ENCODE data around the gene CACNA1H.
"Not testable (repeated sequence)": the region's sequence is repeated elsewhere in the genome, so short reads cannot be mapped to it uniquely, and the experiment has no call there.

CACNA1H gene

DNA sequence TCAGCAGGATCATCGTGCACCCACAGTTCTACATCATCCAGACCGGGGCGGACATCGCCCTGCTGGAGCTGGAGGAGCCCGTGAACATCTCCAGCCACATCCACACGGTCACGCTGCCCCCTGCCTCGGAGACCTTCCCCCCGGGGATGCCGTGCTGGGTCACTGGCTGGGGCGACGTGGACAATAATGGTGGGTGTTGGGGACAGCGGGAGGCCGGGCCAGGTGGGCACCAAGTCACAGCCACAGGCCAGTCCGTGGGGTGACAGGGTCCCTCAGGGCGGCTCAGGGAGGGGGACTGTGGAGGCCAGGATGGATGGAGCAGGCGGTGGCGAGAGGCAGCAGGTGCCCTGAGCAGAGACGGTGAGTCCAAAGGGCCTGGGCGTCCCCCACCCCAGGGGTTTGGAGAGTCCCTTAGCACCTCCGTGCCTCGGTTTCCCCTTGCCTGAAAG lies 104.0 kb downstream of the CACNA1H start:
- no peak for DNase-seq

DNA sequence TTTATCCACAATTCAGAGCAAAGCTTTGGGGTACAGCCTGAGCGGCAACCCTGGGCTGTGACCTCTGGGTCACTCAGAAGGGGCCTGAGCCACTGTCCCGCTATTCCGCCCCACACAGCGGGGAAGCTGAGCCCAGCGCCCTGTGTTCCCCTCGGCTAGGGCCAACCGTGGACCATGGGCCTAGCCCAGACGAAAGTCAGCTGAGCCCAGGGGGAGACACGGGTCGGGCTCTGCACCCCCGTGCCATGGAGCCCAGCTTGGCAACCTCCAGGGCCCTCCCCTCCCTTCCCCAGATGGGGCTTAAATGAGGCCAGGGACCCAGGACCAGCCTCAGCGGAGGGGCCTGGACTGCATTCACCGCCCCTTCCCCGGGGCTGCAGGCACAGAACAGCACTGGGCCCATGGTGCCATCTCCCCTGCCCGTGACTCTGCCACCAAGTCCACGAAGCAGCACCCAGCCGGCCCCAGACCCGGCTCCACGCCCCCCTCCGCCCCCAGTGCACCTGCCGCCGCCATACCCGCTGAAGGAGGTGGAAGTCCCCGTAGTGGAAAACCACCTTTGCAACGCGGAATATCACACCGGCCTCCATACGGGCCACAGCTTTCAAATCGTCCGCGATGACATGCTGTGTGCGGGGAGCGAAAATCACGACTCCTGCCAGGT lies 104.8 kb downstream of the CACNA1H start:
- DNase-seq, result no peak

DNA sequence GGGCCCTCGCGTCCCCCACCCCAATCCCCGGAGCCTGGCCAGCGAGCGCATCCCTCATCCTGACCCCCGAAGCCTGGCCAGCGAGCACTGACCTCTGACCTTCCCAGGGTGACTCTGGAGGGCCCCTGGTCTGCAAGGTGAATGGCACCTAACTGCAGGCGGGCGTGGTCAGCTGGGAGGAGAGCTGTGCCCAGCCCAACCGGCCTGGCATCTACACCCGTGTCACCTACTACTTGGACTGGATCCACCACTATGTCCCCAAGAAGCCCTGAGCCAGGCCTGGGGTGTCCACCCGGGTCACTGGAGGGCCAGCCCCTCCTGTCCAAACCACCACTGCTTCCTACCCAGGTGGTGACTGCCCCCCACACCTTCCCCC lies 105.3 kb downstream of the CACNA1H start:
- no peak for DNase-seq

DNA sequence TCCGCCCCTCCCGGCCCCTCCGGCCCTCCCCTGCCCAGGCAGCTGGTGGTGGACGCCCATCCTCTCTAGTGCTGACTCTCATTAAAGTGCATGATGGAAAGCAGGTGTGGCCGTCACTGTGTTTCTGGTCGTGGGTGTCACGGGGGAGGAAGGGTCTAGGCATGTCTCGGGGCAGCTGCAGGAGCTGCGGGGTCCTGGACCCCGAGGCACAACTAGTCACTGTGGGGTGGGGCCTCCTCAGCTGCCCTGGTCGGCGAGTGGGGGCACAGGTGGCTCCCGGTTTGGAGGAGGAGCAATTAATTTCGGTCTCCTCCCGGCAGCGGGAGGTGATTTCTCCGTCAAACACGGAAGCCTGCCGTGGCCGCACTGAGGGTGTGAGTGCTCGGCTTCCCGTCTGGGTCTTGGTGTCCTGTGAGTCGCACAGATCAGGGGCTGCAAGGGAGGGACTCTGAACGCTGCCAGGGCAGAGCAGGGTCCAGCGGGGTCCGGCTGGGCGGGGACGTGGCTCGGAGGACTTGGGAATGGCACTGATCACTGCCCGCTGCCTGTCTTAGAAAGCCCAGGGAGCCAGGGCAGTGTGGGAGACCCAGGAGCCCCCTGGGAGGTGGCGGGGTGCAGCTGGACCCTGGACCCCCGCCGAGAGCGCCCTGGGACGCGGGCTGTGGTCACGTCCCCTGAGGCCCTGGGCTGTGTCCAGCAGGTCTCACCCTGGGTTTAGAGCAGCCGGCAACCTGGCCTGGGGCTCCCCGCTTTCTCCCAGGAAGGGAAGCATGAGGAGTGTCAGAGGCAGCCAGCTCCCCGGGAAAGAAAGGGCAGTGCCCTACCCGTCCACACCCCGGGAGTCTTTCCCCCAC lies 106.2 kb downstream of the CACNA1H start:
- no peak for DNase-seq

DNA sequence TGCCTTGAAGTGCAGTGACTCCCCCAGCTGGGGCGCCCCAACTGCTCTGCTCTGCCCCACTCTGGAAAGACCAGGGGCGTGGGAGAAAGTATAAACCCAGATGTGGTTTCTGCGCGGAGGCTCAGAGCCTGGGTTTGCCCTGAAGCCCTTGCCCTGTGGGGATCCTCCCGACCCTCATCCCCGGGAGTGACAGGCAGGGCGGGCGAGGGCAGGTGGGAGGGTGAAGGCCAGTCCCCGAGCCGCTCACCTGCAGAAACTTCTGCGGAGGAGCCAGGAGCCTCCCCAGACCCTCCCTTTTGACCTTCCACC lies 106.8 kb downstream of the CACNA1H start:
- no peak for DNase-seq

DNA sequence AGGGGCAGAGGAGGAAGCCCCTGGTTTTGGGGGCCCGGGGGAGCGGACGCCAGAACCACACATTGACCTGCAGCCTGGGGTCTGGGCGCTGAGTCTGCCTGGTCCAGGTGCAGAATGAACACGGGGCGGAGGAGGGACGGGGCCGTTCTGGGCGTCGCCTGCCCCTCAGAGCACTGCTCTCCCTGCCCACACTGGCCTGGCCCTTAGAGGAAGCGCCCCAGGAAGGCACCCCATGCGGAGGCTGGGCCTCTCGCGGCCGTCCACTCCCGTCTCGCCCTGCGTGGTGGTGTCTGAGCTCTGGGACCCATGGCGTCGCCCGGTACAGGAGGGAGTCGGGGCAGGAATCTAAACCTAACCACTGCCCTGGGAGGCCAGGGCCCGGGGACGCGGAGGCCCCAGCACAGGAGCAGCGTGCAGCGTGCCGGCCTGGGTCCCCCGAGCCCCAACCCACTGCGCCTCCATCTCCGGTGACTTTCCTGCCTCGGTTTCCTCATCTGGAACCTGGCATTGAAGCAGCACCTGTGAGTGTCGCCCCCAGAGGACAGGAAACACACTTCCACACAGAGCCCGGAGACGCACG lies 107.3 kb downstream of the CACNA1H start:
- no peak for DNase-seq

DNA sequence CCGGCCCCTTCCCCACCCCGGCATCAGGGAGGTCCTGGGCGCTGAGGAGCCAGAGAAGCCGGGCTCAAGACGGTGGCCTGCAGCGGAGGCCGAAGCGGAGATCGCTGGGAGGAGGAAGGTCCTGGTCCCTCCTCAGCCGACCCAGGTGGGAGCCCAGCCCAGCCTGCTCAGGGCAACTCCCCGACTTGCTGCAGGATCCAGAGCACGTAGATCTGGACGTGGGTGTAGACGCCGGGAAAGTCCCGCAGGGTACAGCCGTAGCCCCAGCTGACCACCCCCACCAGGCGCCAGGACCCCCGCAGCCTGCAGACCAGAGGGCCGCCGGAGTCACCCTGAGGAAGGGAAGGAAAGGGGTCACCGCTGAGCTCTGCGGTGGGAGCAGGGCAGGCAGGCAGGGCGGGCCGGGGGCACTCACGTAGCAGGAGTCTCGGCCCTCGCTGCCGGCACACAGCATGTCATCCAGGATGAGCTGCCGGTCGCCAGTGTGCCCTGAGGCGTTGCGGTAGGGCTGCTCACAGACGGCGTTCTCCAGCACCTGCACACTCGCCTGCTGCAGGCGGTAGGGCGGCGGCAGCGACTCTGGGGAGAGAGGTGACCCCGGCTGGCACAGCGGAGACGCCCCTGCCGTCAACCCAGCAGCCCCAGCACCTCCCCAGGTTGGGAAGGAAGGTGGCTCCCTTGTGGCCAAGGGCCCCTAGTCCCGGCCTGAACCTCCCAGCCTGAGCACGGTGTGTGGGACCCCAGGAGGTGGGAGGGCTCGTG lies 108.4 kb downstream of the CACNA1H start:
- DNase-seq, result no peak

DNA sequence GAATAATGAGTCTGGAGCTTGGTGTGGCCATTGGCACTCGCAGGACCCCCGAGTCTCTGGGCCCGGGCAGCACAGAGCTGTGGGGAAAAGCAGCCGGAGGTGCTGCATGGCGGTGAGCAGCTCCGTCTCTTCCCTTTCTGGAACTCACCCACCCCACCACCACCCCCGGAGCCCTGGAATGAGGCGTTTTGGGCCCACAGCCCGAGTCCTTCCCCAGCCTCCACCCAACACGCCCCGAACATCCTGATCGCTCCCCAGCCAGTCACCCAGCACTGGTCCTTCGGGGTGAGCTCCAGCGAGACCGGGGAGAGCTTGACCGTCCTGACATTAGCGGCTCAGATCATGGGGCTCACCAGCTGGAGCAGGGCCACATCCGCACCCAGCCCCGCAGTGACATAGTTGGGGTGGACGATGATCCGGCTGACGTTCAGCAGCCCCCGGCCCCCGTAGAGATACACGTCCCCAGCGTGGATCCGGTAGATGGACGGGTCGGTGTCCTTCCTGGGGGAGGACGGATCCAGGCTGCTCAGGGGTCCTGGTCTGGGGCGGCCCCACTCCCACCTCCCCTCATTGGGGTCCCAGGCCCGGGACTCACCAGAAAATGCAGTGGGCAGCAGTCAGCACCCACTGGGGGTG lies 109.4 kb downstream of the CACNA1H start:
- no peak for DNase-seq

DNA sequence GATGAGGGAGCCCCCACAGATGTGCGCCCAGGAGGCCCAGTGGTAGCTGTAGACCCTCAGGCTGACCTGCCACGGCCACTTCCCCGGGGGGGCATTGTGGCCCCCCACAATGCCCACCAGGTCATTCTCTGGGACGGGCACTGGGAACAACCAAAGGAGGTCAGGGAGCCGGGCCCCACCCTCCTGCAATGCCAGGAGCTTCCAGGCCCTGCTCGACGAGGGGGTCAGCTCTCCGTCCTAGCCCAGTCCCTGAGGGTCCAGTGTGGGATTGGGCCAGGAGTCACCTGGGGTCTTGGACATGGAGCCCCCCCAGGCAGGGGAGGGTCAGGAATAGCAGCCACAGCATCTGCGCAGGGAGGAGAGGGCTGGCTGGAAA lies 109.9 kb downstream of the CACNA1H start:
- DNase-seq, result no peak

DNA sequence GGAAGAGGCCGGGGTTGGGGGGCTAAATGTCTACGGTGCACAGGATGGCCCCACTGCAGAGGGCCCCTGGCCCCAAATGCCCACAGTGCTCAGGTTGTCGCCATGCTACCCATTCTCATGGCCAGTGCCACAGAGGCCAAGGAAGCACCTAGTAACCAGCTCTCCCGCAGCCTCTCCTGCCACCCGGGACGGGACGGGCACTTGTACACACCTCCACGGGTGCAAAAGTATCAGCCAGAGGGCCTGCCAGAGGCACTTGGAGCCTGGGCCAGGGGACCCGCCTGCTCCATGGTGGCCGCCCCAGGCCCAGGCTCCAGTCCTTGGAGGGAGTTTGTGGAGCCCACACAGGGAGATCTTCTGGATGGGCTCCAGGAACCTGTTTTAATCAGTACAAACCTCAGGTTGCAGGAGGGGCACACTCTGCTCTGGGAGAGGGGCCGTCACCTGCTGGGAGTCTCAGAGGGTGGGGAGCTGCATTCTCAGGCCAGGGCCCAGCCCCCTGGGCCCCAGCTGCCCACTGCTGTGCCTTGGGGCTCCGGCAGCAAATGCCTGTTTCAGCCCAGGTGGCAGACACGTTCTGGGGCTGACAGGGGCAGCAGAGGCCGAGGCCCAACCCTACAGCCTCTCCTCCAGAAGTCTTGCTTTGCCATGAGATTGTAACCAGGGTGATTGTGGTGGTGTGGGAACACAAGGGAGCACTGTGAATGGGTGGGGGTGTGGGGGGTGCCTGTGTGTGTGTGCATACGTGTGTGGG lies 110.9 kb downstream of the CACNA1H start:
- DNase-seq, result no peak

DNA sequence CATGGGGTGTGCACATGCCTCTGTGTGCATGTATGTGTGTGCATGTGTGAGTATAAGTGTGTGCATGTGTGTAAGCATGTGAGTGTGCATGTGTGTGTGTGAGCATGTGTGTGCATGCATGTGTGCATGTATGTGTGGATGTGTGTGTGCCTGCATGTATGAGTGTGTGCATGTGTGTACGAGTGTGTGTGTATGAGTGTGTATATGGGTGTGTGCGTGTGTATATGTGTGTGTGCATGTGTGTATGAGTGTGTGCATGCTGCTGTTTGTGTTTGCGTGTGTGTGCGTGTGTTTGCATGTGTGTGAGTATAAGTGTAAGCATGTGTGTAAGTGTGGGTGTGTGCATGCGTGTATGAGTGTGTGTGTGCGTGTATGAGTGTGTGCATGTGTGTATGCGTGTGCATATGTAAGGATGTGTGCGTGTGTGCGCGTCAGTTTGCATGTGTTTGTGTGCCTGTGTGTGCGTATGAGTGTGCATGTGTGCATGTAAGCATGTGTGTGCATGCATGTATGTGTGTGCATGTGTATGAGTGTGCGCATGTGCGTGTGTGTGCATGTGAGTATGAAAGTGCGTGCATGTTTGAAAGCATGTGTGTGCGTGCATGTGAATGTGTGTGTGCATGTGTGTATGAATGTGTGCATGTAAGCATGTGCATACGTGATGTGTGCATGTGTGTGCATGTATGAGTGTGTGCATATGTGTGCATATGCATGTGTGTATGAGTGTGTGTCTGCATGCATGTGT lies 111.6 kb downstream of the CACNA1H start:
- no peak for DNase-seq

DNA sequence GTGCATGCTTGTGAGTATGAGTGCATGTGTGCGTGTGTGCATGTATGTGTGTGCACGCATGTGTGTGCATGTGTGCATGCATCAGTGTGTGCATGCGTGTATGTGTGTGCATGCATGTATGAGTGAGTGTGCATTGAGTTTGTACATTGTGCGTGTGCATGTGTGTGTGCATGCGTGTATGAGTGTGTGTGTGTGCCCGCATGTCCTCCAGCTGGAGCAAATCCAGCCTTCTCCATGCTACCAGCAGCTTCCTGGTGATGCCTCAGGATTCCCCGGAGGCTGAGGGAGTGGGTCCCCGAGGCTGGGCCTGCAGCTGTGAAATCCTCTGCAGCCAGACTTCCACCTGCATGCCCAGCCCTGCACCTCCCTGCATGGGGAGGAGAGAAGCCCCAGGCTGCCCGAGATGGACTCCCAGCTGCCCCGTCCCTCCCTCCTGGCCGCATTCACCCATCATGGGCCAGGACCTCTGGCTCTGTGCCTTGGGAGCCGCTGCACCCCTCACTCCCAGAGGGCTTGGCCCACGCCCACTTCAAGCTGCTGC lies 112.3 kb downstream of the CACNA1H start:
- no peak for DNase-seq

DNA sequence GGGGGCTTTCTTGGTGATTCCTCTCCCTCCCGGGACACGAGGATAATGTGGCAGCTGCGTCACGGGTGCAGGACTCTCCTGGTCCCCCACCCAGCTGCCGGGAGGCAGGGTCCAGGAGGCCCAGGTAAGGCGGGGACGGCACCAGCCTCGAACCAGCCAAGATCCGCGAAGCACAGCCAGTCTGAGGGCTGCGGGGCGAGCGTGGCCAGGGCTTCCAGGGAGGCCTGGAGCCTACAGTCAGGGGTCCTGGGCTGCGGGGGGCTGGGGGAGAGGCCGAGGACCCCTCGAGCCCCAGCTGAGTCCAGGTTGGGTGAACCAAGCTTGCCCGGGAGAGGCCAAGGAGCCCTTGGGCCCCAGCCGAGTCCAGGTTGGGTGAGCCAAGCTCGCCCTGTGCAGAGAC lies 112.9 kb downstream of the CACNA1H start:
- DNase-seq, result no peak

DNA sequence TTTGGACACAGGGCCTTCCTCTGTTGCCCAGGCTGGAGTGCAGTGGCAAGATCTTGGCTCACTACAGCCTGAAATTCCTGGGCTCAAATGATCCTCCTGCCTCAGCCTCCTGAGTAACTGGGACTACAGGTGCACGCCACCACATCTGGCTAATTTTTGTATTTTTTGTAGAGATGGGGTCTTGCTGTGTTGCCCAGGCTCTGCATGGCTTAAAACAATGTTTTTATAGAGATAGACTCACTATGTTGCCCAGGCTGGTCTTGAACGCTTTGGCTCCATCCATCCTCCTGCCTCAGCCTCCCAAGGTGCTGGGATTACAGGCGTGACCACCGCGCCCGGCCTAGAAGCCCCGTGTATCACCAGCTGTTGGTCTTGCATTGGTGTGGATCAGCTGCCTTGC lies 116.5 kb downstream of the CACNA1H start:
- not testable (repeated sequence) for DNase-seq

DNA sequence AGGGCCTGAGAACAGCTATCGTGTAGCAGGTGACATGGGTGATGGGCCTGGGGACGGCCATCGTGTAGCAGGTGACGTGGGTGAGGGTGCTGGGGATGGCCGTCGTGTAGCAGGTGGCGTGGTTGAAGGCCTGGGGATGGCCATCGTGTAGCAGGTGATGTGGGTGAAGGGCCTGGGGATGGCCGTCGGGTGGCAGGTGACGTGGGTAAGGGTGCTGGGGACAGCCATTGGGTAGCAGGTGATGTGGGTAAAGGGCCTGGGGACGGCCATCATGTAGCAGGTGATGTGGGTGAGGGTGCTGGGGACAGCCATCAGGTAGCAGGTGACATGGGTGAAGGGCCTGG lies 118.4 kb downstream of the CACNA1H start:
- DNase-seq, result no peak

All from activated T-cell treated with anti-CD3 and anti-CD28 coated beads for 4 hours (primary cell).